Upper lobe of left lung (tissue), 4 donors: ENCODE results near the gene CRACDL.

ENCODE experiments used
- CTCF ChIP-seq, 6 experiments: fragments of 450-650 bp in 4 of 6; fragments of 200-600 bp in 2 of 6; sonication (generic) in 2 of 6; IDR thresholded peaks; one replicate each; pipeline ENCODE4 v1.5.1; 2016 to 2019; ENCODE audit warnings: antibody characterized with exemption in 6 of 6
- EP300 ChIP-seq, 4 donors: sonication (generic); formaldehyde crosslinking; IDR thresholded peaks; one replicate each; pipeline ENCODE4 v1.5.1; 2017; ENCODE audit warnings: antibody characterized with exemption in 4 of 4, control low read depth in 2 of 4
- POLR2A ChIP-seq, 4 donors: fragments of 450-650 bp; IDR thresholded peaks; one replicate each; pipeline ENCODE4 v1.5.1; 2016 to 2017; ENCODE audit warnings: antibody characterized with exemption in 4 of 4, mild to moderate bottlenecking in 2 of 4
- POLR2AphosphoS5 ChIP-seq, 2 donors: sonication (generic); formaldehyde crosslinking; IDR thresholded peaks; one replicate each; pipeline ENCODE4 v1.5.1; 2017; ENCODE audit warnings: antibody characterized with exemption in 2 of 2

GRCh38 chr2:98781822-98782221, 154.2 kb downstream of the CRACDL start:
- TF ChIP-seq CTCF (IDR thresholded peaks at IDR 0.05) (no peak), POLR2A (IDR thresholded peaks at IDR 0.05) (no peak), POLR2AphosphoS5 (IDR thresholded peaks at IDR 0.05) (no peak), EP300 (IDR thresholded peaks at IDR 0.05) (no peak)
